ENCODE data around the gene GUCY1B1. TPM values are rescaled to one million over a fixed set of nuclear protein-coding genes. Genes with fewer than 3 reads are reported as not detected.

Gene GUCY1B1
- total RNA-seq, 1 experiment from 2014 or later: not detected

DNA sequence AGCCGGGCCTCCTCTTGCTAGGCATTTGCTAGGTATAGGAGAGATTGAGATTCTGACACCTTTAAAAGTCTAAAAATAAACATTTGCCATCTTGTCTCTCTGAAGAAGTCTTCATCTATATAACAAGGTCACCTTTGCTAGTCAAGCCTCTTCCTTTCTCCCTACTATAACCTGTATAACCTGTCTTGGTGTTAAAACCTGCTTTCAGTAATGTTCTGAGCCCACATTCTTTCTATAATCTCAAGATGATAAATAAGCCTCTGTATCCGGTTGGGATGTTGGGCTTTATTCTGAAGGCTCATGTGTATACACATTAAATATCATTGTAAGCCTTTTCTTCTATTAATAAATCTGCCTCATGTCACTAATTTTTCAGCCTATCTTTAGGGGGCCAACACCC is 97.1 kb downstream of the GUCY1B1 start:
- ChIA-PET CTCF (no interaction called here), RAD21 (ENCODE audit: low non-redundant PET in 1 of 2, low total read pairs in 2 of 2, uncharacterized antibody in 2 of 2, unreplicated experiment in 2 of 2) (no interaction called here), POLR2A (no interaction called here)
- Histone ChIP-seq H3K27ac (ENCODE audit: low read depth, low read length) (no peak overlapping the region), H3K4me2 (ENCODE audit: low read length) (no peak overlapping the region), H3K9me3 (ENCODE audit: control insufficient read depth in 1 of 2, insufficient read depth in 1 of 2, low read depth in 1 of 2, low read length in 2 of 2) (no peaks in the 10 kb centered on the region), H3K4me3 (replicated peaks in 1 of 2; ENCODE audit: low read depth in 1 of 2, low read length in 2 of 2) (no peak overlapping the region), H3K36me3 (ENCODE audit: control insufficient read depth in 1 of 2, insufficient read depth in 2 of 2, low read length in 2 of 2) (no peaks in the 10 kb centered on the region), H2AFZ (ENCODE audit: low read depth, low read length, poor library complexity, severe bottlenecking) (no peak overlapping the region), H4K20me1 (ENCODE audit: insufficient read depth) (no peaks in the 10 kb centered on the region), H3K9ac (ENCODE audit: low read length) (no peak overlapping the region), H3K4me1 (ENCODE audit: control insufficient read depth in 1 of 2, insufficient read depth in 2 of 2, low read length in 2 of 2) (no peaks in the 10 kb centered on the region), H3K9me2 (ENCODE audit: insufficient read depth) (no peaks in the 10 kb centered on the region), H3K79me2 (ENCODE audit: insufficient read depth, low read length) (no peaks in the 10 kb centered on the region), H3K27me3 (ENCODE audit: insufficient read depth, low read length) (no peaks in the 10 kb centered on the region)
- no peak for TF ChIP-seq EGR1 (IDR thresholded peaks at IDR 0.05; ENCODE audit: low read depth)
- no peak for TF ChIP-seq CEBPB (IDR thresholded peaks at IDR 0.05; ENCODE audit: low read depth)
- no peak for TF ChIP-seq ZNF274 (IDR thresholded peaks at IDR 0.05; ENCODE audit: low read depth, low read length)
- TF ChIP-seq SRF (IDR thresholded peaks at IDR 0.05; ENCODE audit: low read depth): no peak
- TF ChIP-seq EZH2 (IDR thresholded peaks at IDR 0.05): no peak
- TF ChIP-seq FOSL1 (IDR thresholded peaks at IDR 0.05; ENCODE audit: low read depth): no peak
- no peak for TF ChIP-seq TCF7L2 (IDR thresholded peaks at IDR 0.05; ENCODE audit: borderline replicate concordance, extremely low read depth, insufficient read depth, insufficient read length)
- no peak for TF ChIP-seq SP1 (IDR thresholded peaks at IDR 0.05; ENCODE audit: low read depth)
- no peak for TF ChIP-seq SIN3A (IDR thresholded peaks at IDR 0.05; ENCODE audit: low read depth)
- TF ChIP-seq, protein P1, sequence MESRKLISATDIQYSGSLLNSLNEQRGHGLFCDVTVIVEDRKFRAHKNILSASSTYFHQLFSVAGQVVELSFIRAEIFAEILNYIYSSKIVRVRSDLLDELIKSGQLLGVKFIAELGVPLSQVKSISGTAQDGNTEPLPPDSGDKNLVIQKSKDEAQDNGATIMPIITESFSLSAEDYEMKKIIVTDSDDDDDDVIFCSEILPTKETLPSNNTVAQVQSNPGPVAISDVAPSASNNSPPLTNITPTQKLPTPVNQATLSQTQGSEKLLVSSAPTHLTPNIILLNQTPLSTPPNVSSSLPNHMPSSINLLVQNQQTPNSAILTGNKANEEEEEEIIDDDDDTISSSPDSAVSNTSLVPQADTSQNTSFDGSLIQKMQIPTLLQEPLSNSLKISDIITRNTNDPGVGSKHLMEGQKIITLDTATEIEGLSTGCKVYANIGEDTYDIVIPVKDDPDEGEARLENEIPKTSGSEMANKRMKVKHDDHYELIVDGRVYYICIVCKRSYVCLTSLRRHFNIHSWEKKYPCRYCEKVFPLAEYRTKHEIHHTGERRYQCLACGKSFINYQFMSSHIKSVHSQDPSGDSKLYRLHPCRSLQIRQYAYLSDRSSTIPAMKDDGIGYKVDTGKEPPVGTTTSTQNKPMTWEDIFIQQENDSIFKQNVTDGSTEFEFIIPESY (IDR thresholded peaks at IDR 0.05; ENCODE audit: extremely low read depth, insufficient replicate concordance, low read length): no peak
- no peak for TF ChIP-seq YY1 (IDR thresholded peaks at IDR 0.05; ENCODE audit: extremely low read depth, insufficient replicate concordance, low read depth, low read length)
- TF ChIP-seq, protein P2, sequence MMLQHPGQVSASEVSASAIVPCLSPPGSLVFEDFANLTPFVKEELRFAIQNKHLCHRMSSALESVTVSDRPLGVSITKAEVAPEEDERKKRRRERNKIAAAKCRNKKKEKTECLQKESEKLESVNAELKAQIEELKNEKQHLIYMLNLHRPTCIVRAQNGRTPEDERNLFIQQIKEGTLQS (IDR thresholded peaks at IDR 0.05): no peak
- DNase-seq (ENCODE audit: low read depth, low spot score) (no peak), ATAC-seq (no peak)
- BruUV-seq (replicated peaks): no TSS peak
- intact Hi-C loops (cut with micrococcal nuclease): no loop called here

Other genes starting within 250 kb of the GUCY1B1 start
- gene GUCY1A1, start 92.2 kb upstream of the GUCY1B1 start, total RNA-seq (2021; ENCODE audit: unreplicated experiment): not detected
- not detected for gene ASIC5, start 107.3 kb downstream of the GUCY1B1 start, total RNA-seq (2021; ENCODE audit: unreplicated experiment)
- 0.27 TPM for gene TDO2, start 144.7 kb downstream of the GUCY1B1 start, total RNA-seq (2021; ENCODE audit: unreplicated experiment)
- 0.57 TPM for gene CTSO, start 194.8 kb downstream of the GUCY1B1 start, total RNA-seq (2021; ENCODE audit: unreplicated experiment)

Measured in HCT116 (cell line).